Stimulated activated CD4-positive, alpha-beta T cell treated with anti-CD3 and anti-CD28 coated beads, TNF-alpha, amount 100 ng/mL, for 1 hour (primary cell): ENCODE data around the gene PAIP2B.
"Not testable (repeated sequence)": the region's sequence is repeated elsewhere in the genome, so short reads cannot be mapped to it uniquely, and the experiment has no call there.

Experiments
- DNase-seq, 3 donors: peaks; one replicate each; pipeline ENCODE4 v3.0.0-alpha.2; 2020; ENCODE audit warnings: low read depth in 3 of 3, low spot score in 1 of 3

The PAIP2B gene

DNA sequence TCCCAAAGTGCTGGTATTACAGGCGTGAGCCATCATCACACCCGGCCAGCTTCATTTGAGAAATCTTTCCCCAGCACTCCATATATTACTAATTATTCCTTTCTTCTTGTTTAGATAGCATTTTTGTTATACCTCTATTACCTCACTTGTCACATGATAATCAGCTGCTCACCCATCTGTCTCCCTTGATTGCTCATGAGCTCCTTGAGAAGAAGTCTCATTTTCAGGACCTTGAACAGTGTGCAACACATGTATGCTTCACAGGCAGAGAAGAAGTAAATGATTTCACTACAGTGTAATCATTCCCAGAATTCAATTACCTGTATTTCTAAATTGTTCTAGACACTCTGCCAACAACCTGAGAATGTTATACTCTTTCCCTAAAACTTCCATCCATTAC lies 6.2 kb downstream of the PAIP2B start:
- no peak for DNase-seq

DNA sequence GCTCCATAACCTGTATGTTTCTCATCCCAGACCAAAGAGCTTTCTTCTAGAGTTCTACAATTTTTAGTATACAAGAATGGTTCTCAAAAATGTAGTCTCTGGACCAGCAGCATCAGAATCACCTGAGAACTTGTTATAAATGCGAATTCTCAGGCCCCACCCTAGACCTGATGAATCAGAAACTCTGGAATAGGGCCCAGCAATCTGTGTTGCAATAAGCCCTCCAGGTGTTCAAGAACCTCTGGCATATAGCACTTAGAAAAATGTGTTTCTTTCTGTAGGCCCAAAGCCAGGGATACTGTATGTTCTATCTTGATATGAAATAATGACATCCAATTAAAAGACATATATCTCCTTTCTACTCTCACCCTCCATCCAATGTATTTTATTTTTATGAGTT lies 10.4 kb downstream of the PAIP2B start:
- no peak for DNase-seq

DNA sequence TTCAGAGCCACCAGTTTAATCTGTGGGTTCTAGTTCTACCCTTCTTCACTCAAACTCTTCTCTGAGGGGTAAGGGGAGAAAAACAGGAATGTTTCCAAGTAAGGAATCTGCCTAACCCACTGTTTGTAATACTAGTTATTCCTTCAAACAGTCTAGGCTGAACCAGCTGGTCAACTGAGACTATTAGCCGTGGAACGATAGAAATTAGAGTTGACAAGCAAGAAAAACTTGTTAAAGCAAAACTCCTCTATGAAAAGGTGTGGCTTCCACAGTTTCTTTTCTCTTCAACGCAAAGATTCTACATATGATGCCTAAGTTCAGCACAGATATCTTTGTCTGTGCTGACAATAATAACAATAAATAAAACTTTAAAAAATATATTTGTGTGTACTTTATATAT lies 11.5 kb downstream of the PAIP2B start:
- no peak for DNase-seq

DNA sequence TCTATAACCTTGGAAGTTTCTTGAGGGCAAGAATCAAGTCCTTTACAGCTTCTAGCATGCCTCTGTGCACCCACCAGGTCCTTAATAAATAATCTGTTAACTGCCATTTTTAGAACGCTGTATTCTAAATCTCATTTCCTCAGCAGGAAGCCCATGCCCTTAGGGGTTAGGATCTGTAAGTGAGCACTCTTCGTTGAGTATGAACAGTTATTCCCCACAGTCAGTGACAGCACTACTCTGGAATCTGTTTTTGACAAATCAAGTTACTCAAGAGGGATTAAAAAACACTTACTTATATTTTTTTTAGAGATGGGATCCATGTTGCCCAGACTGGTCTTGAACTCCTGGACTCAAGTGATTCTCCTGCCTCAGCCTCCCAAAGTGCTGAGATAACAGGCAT lies 14.6 kb downstream of the PAIP2B start:
- no peak for DNase-seq

DNA sequence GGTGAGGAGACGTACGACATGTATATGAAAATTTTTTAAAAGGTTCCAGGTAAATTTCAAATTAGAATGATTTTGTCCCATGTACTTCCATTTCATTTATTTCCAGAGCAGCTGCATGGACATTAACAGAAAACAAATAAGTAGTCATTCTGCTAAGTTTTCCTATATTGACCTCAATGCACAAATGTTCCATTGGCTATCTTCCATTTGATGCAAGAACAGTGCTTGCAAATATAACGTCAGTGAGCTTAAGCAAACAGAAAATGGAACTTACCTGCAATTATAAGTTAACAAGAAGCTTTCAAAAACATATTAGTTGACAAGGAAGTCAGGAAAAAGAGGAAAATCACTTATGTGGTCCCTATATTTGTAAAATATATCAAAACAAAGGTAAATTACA lies 16.6 kb downstream of the PAIP2B start:
- no peak for DNase-seq

DNA sequence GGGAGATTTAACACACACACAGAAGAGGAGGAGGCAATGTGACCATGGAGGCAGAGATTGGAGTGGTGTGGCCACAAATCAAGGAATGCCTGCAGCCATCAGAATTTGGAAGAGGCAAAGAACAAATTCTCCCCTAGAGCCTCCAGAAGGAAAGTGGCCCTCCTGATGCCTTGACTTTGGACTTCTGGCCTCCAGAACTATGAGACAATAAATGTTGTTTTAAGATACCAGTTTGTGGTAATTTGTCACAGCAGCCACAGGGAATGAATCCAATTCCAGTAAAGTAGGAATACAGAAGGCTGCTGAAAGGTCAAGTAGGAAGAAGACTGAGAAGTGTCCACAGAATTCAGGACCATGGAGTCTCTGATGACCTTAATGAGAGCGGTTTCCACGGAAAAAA lies 18.1 kb downstream of the PAIP2B start:
- DNase-seq, result no peak

DNA sequence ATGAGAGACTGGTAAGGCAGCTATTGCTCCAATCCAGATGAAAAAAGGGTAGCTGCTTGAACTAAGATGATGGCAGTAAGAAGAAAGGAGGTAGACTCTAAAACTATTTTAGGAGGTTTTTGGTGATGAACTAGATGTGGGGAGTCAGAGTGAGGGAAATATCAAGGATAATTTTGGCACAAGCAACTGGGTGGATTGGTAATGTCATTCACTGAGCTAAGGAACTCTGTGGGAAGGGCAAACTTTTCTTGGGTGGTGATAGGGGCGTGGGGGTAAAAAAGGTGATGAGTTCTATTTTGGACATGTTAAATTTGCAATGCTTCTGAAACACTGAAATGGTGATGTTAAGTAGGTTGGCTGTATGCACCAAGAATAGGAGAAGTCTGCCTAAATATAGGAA lies 19.3 kb downstream of the PAIP2B start:
- DNase-seq, result no peak

DNA sequence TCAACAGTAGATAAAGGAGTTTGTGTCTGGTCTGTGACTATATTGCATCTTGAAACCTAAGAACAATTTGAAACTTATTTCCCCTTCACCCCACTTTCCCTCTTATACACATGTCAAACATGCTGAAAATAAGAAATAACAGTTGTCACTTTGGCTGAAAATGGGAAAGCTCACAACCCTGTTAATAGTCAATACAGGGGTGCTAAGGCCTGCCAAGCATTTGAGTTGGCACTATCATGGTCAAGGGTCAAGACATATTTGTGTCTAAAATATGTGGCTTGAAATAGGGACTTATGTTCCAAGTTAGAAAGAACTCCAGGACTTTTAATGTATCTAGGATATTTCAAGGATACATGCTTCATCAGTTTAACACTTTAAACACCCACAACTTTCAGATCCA lies 20.6 kb downstream of the PAIP2B start:
- DNase-seq, result no peak

DNA sequence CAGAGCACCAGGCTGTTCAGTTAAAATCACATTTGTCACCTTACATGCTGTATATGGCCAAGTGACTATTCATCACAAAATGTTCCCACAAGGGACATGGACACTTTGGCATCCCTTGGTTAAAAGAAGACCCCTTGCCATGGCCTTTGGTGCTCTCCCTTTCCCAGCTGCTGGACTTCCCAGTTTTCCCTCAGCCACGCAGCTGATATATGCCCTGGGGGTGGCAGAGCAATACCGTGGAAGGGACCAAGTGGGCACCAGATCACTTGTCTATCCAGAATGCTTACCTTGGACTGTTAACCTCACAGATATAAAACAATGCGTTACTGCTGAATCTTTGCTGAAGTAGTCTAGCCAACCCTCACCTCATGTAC lies 35.3 kb downstream of the PAIP2B start:
- no peak for DNase-seq

DNA sequence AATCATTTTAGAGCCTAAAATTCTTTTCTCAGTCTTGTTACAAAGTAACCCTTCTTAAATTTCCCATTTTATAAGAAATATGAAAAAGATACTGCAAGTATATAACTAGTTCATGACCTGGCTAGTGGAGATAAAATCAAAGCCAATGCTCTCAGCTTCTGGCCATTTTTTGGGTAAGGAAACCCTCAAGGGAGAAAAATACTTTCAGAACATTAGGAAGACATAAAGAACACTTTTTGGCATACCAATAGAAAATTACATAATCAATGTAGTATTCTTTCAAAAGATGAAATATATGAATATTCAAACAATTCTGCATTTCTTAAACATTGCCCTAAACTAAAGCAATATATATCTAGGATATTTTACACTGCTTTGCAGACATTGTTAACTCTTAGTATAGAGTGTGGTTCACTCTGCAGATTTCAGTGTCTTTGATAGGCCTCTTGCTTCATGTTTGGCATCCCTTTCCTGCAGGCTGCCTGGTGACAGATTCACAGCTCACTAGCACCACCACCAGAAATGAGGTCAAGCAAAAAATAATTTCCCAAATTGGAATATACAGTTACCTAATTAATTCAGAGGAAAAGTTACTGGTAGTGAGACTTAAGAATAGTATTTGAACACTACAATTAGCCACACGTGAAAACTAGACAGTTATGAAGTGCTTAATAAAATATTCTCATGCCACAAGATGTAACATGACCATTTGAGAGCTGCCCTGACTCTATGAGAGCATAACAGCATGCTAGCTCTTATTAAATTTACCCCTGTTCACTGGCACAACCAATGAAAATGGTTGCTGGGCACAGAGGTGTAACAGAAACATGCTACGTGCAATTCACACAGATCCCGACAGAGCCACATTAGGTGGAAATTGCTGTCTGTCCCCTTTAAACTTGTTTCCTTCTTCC lies 36.0 kb downstream of the PAIP2B start:
- no peak for DNase-seq

DNA sequence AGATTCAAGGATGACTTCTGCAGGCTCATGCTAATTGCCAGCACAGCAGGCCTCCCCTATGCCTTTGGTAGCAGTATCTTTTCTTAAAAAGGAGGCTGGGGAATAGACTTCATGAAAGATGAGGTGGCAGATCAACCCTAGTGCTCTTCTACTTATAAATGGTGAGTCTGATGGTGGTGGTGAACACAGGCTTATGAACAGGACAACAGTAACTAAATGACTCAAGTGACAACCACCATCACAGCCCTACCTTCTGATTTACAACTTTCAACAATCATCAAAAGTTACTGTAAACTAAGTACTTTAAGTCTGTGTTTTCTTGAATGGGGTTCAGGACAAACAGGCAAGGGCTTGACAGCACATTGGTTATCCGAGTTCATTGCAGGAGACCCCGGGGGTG lies 39.3 kb downstream of the PAIP2B start:
- no peak for DNase-seq

DNA sequence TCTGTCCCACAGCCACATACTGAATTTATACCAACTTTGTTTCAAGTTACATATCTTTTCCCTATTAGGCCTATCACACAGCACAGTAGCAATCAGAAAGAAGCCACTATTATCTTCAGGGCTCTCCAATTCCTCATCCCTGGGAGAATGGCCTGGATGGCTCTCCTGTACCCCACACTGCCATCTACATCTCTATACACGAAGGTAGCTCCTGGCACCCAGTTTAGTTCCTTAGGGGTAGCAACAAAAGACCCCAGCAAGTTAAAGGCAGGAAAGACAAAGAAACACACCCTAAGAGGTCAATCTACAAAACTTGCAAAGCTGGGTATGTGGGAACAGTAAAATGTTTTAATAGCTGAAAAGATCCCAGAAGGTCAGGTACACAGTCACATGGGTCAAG lies 39.9 kb downstream of the PAIP2B start:
- DNase-seq, result no peak

DNA sequence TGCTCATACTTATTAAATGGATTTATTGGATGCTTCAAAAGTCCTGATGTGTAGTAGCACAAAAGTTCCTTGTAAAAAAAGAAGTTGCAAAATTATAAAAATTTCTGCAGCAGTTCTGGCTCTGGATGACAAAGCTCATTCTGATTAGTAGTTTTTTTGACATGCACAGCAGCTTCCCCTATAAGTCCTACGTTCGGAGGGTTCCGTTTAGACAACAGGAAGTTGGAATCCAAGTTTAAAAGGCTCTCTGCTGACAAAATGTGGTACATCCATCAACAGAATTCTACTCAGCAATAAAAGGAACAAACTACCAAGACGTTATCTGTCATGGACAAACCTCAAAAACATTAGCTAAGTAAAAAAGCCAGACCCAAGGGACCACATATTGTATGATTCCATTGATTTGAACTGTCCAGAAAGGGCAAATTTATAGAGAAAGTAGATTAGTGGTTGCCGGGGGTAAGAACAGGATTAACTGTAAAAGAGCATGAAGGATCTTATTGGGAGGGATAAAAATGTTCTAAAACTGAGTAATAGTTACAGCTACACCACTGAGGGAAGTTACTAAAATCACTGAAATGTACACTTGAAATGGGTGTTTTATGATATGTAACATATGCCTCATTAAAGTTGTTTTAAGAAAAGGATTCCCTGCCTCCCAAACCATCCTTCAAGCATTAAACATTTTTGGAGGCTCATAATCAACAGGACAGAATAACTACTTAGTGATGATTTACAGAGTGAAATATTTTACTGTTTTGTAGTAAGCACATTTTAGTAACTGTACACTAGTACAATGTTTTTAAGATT lies 43.4 kb downstream of the PAIP2B start:
- not testable (repeated sequence) for DNase-seq

DNA sequence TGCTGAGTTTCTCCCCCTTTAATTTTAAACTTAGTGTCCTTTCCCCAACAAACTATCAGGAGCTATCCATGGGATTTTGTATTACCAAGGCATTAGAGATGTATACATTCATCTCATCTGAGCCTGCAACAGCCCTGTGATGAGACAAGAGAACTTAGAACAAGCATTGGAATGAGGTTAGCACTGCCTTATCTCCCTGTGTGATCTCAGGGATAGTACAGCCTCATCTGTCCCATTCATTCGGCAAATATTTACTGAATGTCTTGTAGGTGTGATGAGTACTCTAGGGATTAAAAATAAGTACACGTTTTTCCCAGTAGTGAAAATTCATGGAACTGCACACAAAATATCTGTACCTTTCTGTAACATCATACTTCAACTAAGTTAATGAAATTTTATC lies 45.6 kb downstream of the PAIP2B start:
- no peak for DNase-seq

DNA sequence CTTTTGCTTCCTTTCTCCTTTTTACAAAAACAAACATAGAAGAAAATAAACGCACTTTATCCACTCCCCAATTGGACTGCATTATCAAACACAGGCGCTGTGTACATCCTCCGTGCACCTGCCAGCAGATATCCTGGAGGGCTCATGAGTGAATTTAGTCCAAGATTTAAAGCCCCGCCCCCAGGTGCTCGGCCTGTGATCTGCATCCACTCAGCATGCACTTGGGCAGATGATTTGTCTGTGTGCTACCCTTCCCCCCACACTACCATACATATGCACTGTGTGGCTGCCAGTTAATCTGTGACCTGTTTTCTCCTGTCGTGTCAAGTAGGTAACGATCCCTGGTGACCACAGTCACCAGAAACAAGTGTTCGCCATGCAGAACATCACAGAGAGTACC lies 48.1 kb downstream of the PAIP2B start:
- not testable (repeated sequence) for DNase-seq

DNA sequence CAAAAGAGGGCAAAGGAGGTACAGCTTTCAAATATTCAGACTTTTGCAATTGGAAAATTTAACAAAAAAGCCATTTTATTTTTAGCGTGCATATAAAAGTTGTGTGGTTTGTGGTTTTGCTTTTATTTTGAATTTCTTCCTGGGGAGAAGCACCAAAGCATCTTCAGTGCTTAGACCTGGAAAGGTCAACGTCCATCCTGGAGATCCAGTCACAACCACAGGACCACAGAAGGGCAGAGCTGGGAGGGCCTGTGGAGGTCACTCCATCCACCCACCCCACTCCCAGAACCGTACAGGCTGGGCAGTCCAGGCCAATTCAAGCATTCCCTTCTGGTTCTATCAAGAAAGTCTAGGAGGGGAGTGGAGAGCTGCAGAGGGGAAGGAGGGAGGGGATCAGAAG lies 52.7 kb downstream of the PAIP2B start:
- no peak for DNase-seq

DNA sequence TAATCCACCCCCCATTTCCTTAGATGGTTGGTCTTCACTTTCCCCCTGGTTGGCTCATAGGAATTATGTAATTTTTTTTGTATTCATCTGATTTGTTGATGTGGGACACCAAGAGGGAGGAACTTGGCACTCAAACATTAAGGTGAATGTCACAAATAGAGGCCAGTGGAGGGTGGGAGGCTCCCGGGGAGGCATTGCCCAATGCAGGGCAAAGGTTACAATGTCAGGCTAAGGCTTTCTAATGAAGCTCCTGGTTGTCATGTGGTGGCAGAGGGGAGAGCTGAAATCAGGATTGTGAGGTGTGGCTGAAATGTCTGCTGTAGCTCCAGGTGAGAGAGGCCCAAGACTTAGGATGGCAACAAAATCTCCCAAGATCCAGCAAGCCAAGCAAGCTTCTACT lies 53.8 kb downstream of the PAIP2B start:
- no peak for DNase-seq

DNA sequence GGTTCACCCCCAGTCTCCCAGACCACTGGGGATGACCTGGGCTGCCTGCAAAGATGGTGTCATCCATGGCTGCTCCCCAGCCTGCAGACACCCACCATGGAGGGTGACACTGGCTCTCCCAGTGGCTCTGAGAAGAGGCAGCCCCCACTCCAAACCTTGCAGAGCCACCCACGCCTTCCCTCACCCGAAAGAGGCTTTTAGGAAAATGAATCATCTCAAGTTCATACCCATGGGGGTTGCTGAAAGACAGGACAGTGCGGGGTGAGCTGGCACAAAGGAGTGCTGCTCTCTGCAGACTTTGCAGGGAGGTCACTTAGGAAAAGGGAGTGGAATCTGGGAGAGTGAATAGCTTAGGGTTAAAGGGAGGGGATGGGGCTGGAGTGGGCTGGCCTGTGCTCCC lies 60.1 kb downstream of the PAIP2B start:
- DNase-seq, result no peak

DNA sequence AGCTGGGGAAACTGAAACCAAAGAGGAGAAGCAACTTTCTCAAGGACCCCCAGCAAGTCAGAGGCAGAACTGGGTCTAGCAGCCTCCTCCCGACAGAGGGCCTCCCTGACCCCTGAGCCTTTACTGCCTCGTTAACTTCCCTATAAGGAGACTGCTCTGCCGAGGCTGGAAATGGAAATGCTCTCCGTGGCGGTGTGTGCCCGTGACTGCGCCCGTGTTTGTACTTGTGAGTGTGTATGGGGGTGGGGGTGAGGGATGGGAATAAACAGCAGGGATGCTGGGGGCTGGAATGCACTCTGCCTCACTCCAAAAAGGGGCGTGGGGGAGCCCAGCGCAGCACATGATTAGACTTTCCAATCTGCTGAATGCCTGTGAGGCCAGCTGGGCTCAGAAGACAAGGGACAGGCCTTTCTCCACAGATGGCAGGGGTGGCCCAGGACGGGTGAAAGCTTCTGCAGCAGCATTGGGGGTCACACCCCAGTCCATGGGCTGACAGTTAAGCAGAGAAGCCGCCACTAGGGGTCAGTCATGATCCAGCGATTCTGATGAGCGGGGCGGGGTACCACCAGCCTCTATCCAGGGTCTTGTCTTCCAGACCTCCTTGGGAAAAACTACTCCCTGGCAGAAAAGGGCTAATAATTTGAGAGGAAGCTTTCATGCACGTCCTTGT lies 69.6 kb downstream of the PAIP2B start:
- DNase-seq, result peak; percentile 12 to 39 (median 37)

DNA sequence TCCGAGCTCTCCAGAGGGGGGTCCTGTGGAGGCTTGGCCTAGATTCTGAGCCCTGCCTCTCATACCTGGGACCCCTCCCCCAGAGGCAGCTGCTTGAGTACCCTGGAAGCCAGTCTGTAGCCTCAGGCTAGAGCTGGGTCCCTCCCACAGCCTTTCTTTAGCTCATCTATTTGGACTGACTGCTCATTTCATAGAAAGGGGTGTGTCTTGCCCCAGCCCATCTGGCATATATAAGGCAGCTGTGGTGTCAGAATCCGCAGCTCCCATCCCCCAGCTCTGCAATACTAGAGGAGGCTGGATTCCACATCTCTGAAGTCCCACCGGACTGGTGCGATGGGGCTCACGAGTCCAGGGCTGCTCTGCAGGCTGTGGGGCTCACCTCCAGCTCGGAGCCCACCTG lies 70.3 kb downstream of the PAIP2B start:
- no peak for DNase-seq

DNA sequence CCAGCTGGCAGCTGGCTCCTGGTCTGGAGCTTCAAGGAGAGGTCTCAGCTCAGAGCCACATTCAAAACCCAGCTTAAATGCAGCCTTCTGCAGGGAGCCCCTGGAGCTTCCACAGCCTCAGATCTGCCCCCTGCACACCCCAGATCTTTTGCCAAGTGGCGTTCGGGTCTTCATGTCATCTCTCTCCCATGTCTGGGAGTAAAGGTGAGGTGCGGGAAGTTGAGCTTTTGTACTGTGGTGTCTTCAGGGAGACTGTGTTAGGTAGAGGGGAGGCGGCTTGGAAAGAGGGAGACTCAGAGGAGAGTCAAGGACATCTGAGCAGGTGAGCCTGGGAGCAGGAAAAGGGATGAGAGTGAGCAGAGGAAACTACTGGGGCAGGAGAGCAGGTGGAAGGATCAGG lies 71.1 kb downstream of the PAIP2B start:
- DNase-seq, result no peak

DNA sequence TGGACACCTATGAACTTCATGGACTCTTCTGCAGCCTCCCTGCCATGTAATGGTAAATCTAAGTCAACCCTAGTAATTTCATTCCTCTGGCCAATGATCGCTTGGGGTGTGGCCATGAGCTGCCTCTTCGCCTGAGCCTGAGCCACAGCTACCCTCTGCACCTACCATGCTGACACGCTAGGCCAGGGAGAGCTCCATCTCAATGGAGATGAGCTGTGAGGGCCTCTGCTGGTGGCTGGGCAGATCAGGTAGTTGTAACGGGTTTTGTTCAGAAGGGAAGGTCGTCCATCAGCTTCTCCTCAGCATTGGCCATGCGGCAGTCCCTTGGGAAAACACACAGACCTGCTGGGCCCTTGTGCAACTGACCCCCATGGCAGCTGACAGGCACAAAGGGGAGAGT lies 72.1 kb downstream of the PAIP2B start:
- DNase-seq, result no peak
